Adrenal gland (tissue), 5 donors: ENCODE measurements around the gene BZW2.

ENCODE experiments used
- CTCF ChIP-seq, 6 experiments: fragments of 450-650 bp in 4 of 6; fragments of 200-600 bp in 2 of 6; sonication (generic) in 1 of 6; IDR thresholded peaks; 1 replicate in 5 of 6; 2 replicates in 1 of 6; pipeline versions ENCODE4 v1.5.1 to v1.8.0; 2016 to 2021; ENCODE audit warnings: antibody characterized with exemption in 6 of 6, mild to moderate bottlenecking in 2 of 6, moderate library complexity in 1 of 6
- POLR2A ChIP-seq, 2 donors: fragments of 450-650 bp; IDR thresholded peaks; one replicate each; pipeline ENCODE4 v1.6.1; 2017; ENCODE audit warnings: antibody characterized with exemption in 2 of 2, mild to moderate bottlenecking in 2 of 2, moderate library complexity in 1 of 2
- donor health status: DM: no; HTN: no; CAD: no.

GRCh38 chr7:16732828-16733227 lies 86.8 kb downstream of the BZW2 start:
- TF ChIP-seq CTCF (IDR thresholded peaks at IDR 0.05) = no peak
- no peak for TF ChIP-seq POLR2A (IDR thresholded peaks at IDR 0.05)
